PFSK-1 (cell line): ENCODE results near the gene LRMDA.

Source experiments
- FOXP2 ChIP-seq: optimal IDR thresholded peaks from 2 replicates; pipeline ENCODE3; 2011; ENCODE audit warnings: borderline replicate concordance, control low read depth, inconsistent platforms; ENCODE audit not compliant: insufficient read depth; ENCODE audit errors: extremely low read length, extremely low read depth
- POLR2AphosphoS5 ChIP-seq: IDR thresholded peaks from 2 replicates; pipeline ENCODE4 v1.6.1; 2012; ENCODE audit warnings: low read depth, mild to moderate bottlenecking, control low read depth, low read length, moderate library complexity
- REST ChIP-seq, 2 experiments: IDR thresholded peaks; 2 replicates each; pipeline versions ENCODE4 v1.6.1 to v1.8.0; 2011 to 2012; ENCODE audit warnings: low read depth in 2 of 2, low read length in 2 of 2, control low read depth in 1 of 2, inconsistent platforms in 1 of 2, mild to moderate bottlenecking in 1 of 2, moderate library complexity in 1 of 2; ENCODE audit not compliant: insufficient read depth in 1 of 2
- SIN3A ChIP-seq: IDR thresholded peaks from 2 replicates; pipeline ENCODE4 v1.6.1; 2012; ENCODE audit warnings: mild to moderate bottlenecking, low read length, moderate library complexity, borderline replicate concordance; ENCODE audit not compliant: insufficient read depth
- TAF1 ChIP-seq: IDR thresholded peaks from 2 replicates; pipeline ENCODE4 v1.6.1; 2012; ENCODE audit warnings: low read length, control low read depth, borderline replicate concordance; ENCODE audit not compliant: insufficient read depth

Gene LRMDA

GRCh38 chr10:75508239-75508813, 76.9 kb downstream of the LRMDA start:
- no peak for TF ChIP-seq FOXP2

- no peak for TF ChIP-seq SIN3A
Measured at GRCh38 chr10:75508814-75509306, 77.4 kb downstream of the LRMDA start.

- TF ChIP-seq TAF1 (no peak), REST (IDR thresholded peaks at IDR 0.05; ENCODE audit: insufficient read depth in 1 of 2, low read depth in 2 of 2, low read length in 2 of 2) (no peak), SIN3A (no peak), FOXP2 (no peak), POLR2AphosphoS5 (no peak)
Measured at GRCh38 chr10:75509706-75510105, 78.3 kb downstream of the LRMDA start.

GRCh38 chr10:75511011-75511410, 79.6 kb downstream of the LRMDA start:
- no peak for TF ChIP-seq FOXP2
- TF ChIP-seq SIN3A: no peak
- TF ChIP-seq REST (IDR thresholded peaks at IDR 0.05; ENCODE audit: insufficient read depth in 1 of 2, low read depth in 2 of 2, low read length in 2 of 2): no peak
- no peak for TF ChIP-seq POLR2AphosphoS5
- no peak for TF ChIP-seq TAF1

GRCh38 chr10:75512203-75512933, 80.9 kb downstream of the LRMDA start:
- TF ChIP-seq TAF1 (no peak), POLR2AphosphoS5 (no peak), SIN3A (no peak), FOXP2 (no peak), REST (IDR thresholded peaks at IDR 0.05; ENCODE audit: insufficient read depth in 1 of 2, low read depth in 2 of 2, low read length in 2 of 2) (no peak)

- no peak for TF ChIP-seq FOXP2
- no peak for TF ChIP-seq POLR2AphosphoS5
- TF ChIP-seq SIN3A: no peak
- TF ChIP-seq TAF1: no peak
- no peak for TF ChIP-seq REST (IDR thresholded peaks at IDR 0.05; ENCODE audit: insufficient read depth in 1 of 2, low read depth in 2 of 2, low read length in 2 of 2)
Measured at GRCh38 chr10:75513292-75513885, 82.0 kb downstream of the LRMDA start.
